ENCODE measurements around the gene BSPRY.

Gene BSPRY

DNA sequence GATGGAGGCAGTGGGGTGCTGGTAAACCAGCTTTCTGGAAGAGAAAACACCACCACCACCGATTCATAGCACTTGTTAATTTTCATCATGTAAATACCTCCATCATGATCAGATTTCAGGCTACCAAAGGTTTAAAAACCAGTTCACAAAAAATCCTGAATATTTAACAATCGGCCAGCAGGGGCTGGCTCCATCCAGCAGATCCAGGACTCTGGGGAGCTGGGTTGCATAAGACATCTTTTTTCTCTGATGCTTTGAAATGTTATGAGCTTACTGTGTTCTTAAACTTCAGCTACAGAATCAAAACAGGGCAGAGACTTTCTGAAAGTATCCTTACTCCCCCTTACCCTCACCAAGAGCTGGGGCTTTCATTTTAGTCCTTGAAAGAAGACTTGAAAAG, 31.6 kb upstream of the BSPRY start:
- TF ChIP-seq, protein P1, sequence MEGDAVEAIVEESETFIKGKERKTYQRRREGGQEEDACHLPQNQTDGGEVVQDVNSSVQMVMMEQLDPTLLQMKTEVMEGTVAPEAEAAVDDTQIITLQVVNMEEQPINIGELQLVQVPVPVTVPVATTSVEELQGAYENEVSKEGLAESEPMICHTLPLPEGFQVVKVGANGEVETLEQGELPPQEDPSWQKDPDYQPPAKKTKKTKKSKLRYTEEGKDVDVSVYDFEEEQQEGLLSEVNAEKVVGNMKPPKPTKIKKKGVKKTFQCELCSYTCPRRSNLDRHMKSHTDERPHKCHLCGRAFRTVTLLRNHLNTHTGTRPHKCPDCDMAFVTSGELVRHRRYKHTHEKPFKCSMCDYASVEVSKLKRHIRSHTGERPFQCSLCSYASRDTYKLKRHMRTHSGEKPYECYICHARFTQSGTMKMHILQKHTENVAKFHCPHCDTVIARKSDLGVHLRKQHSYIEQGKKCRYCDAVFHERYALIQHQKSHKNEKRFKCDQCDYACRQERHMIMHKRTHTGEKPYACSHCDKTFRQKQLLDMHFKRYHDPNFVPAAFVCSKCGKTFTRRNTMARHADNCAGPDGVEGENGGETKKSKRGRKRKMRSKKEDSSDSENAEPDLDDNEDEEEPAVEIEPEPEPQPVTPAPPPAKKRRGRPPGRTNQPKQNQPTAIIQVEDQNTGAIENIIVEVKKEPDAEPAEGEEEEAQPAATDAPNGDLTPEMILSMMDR (IDR thresholded peaks at IDR 0.05; ENCODE audit: extremely low read depth, insufficient read depth, missing control alignments) = no peak
- in situ Hi-C loops (cut with MboI; ENCODE audit: low pct_unique_long_range_greater_than_20kb, low sequenced_read_pairs, unreplicated experiment) = loop anchor here (25.0 kb wide), 1 partner anchor 345 kb away; no protein-coding TSS in a partner anchor
- DNase-seq (ENCODE audit: low spot score) = no peak

GRCh38 chr9:113319054-113319453, 30.3 kb upstream of the BSPRY start:
- DNase-seq (ENCODE audit: low spot score) = no peak
- in situ Hi-C loops (cut with MboI; ENCODE audit: low pct_unique_long_range_greater_than_20kb, low sequenced_read_pairs, unreplicated experiment) = loop anchor here (25.0 kb wide), 1 partner anchor 343 kb away; no protein-coding TSS in a partner anchor
- TF ChIP-seq, protein P1 (IDR thresholded peaks at IDR 0.05; ENCODE audit: extremely low read depth, insufficient read depth, missing control alignments) = no peak

DNA sequence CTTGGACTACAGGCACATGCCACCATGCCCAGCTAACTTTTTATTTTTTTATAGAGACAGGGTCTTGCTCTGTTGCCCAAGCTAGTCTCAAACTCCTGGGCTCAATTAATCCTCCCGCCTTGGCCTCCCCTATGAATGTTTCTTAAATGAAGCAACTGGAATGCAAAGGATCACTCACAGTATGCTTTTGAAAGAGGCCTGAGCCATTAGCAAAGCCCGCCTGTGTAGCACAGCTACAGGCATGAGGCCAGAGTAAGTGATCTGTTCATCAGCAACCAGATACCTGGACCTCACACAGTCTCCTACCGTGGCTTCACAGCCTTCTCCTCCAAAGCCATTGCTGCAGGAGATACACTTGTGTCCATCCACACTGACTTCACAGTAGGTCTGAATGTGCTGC, 29.3 kb upstream of the BSPRY start:
- no peak for DNase-seq (ENCODE audit: low spot score)
- in situ Hi-C loops (cut with MboI; ENCODE audit: low pct_unique_long_range_greater_than_20kb, low sequenced_read_pairs, unreplicated experiment) = loop anchor here (25.0 kb wide), 1 partner anchor 342 kb away; no protein-coding TSS in a partner anchor

GRCh38 chr9:113322671-113323070, 26.7 kb upstream of the BSPRY start:
- TF ChIP-seq, protein P1 (IDR thresholded peaks at IDR 0.05; ENCODE audit: extremely low read depth, insufficient read depth, missing control alignments) = no peak
- no peak for DNase-seq (ENCODE audit: low spot score)
- in situ Hi-C loops (cut with MboI; ENCODE audit: low pct_unique_long_range_greater_than_20kb, low sequenced_read_pairs, unreplicated experiment) = loop anchor here (25.0 kb wide), 1 partner anchor 340 kb away; no protein-coding TSS in a partner anchor

More for the DNA sequence above, 29.3 kb upstream of the BSPRY start:
- TF ChIP-seq, protein P1 (IDR thresholded peaks at IDR 0.05; ENCODE audit: extremely low read depth, insufficient read depth, missing control alignments) = no peak

DNA sequence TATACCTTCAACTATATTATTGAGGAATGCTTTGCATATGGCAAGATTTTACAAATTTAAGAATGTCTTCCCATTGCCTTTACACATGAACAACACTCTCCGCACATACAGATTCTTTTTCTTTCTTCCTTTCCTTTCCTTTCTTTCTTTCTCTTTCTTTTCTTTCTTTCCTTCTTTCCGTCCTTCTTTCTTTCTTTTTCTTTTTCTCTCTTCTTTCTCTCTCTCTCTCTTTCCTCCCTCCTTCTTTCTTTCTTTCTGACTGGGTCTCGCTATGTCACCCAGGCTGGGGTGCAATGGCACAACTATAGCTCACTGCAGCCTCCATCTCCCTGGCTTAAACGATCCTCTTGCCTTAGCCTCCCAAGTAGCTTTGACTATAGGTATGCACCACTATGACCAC, 23.1 kb upstream of the BSPRY start:
- in situ Hi-C loops (cut with MboI; ENCODE audit: low pct_unique_long_range_greater_than_20kb, low sequenced_read_pairs, unreplicated experiment) = no loop called here
- DNase-seq (ENCODE audit: low spot score) = no peak

GRCh38 chr9:113328045-113328782, 21.1 kb upstream of the BSPRY start:
- in situ Hi-C loops (cut with MboI; ENCODE audit: low pct_unique_long_range_greater_than_20kb, low sequenced_read_pairs, unreplicated experiment) = no loop called here
- no peak for DNase-seq (ENCODE audit: low spot score)
- TF ChIP-seq, protein P1 (IDR thresholded peaks at IDR 0.05; ENCODE audit: extremely low read depth, insufficient read depth, missing control alignments) = no peak

More for the DNA sequence above, 23.1 kb upstream of the BSPRY start:
- TF ChIP-seq, protein P1 (IDR thresholded peaks at IDR 0.05; ENCODE audit: extremely low read depth, insufficient read depth, missing control alignments) = no peak

All from GM13977 (cell line).